Activated gamma-delta T cell (primary cell): Measurements from ENCODE around the gene VWA3B.
"Not testable (repeated sequence)": the region's sequence is repeated elsewhere in the genome, so short reads cannot be mapped to it uniquely, and the experiment has no call there.

ENCODE experiments used
- DNase-seq: peaks from one replicate; lab custom pipeline; 2025; lab: John Stamatoyannopoulos, UW

VWA3B gene

GRCh38 chr2:98297817-98298682, 211.1 kb downstream of the VWA3B start:
- no peak for DNase-seq

GRCh38 chr2:98298683-98299164, 211.8 kb downstream of the VWA3B start:
- DNase-seq = no peak

- no peak for DNase-seq
Observed at GRCh38 chr2:98299211-98299905, 212.4 kb downstream of the VWA3B start.

GRCh38 chr2:98300141-98300874, 213.3 kb downstream of the VWA3B start:
- DNase-seq = no peak

- no peak for DNase-seq
Observed at GRCh38 chr2:98301469-98301868, 214.5 kb downstream of the VWA3B start.

- DNase-seq = not testable (repeated sequence)
Observed at GRCh38 chr2:98307131-98307696, 220.2 kb downstream of the VWA3B start.

- no peak for DNase-seq
Observed at GRCh38 chr2:98308068-98308467, 221.1 kb downstream of the VWA3B start.

GRCh38 chr2:98308532-98308931, 221.6 kb downstream of the VWA3B start:
- no peak for DNase-seq

- no peak for DNase-seq
Observed at GRCh38 chr2:98309580-98309979, 222.6 kb downstream of the VWA3B start.

- DNase-seq = no peak
Observed at GRCh38 chr2:98310010-98310409, 223.0 kb downstream of the VWA3B start.

- DNase-seq = no peak
Observed at GRCh38 chr2:98311090-98311489, 224.1 kb downstream of the VWA3B start.

GRCh38 chr2:98311771-98312545, 225.0 kb downstream of the VWA3B start:
- DNase-seq = no peak

- no peak for DNase-seq
Observed at GRCh38 chr2:98313492-98314250, 226.7 kb downstream of the VWA3B start.

GRCh38 chr2:98314251-98314650, 227.3 kb downstream of the VWA3B start:
- DNase-seq = no peak

GRCh38 chr2:98315957-98316356, 229.0 kb downstream of the VWA3B start:
- DNase-seq = no peak

- DNase-seq = no peak
Observed at GRCh38 chr2:98317214-98317613, 230.2 kb downstream of the VWA3B start.

- DNase-seq = not testable (repeated sequence)
Observed at GRCh38 chr2:98320171-98320570, 233.2 kb downstream of the VWA3B start.

GRCh38 chr2:98324181-98324580, 237.2 kb downstream of the VWA3B start:
- DNase-seq = no peak

- DNase-seq = no peak
Observed at GRCh38 chr2:98327776-98328175, 240.8 kb downstream of the VWA3B start.

- no peak for DNase-seq
Observed at GRCh38 chr2:98329549-98329948, 242.6 kb downstream of the VWA3B start.
